GM12878 (cell line): ENCODE results near the gene SF1. TPM values are rescaled to one million over a fixed set of nuclear protein-coding genes. Genes with fewer than 3 reads are reported as not detected.

Experiments used
- ATAC-seq: fragments of 200-7000 bp; cut with Tn5 transposase; 3 replicates; pipeline ENCODE4 v1.9.1; 2020; ENCODE audit warnings: mild to moderate bottlenecking, moderate library complexity
- BruUV-seq: library from RNA; stranded (reverse); fragments of 400-500 nt; replicated peaks from 2 replicates; lab custom pipeline; 2021; lab: Mats Ljungman, UMichigan
- CTCF ChIA-PET: fragments of 300-600 bp; sonication (Branson Sonifier 250); formaldehyde crosslinking; extraction: SDS; loops from one replicate; lab custom pipeline; 2021; ENCODE audit warnings: inconsistent platforms; lab: Yijun Ruan, JAX
- POLR2A ChIA-PET: fragments of 350-600 bp; formaldehyde crosslinking; extraction: SDS; loops from one replicate; lab custom pipeline; 2021; ENCODE audit warnings: inconsistent platforms; lab: Charles Lee
- RAD21 ChIA-PET: fragments of 300-600 bp; sonication (Branson Sonifier 250); formaldehyde crosslinking; loops from one replicate; lab custom pipeline; 2023; ENCODE audit warnings: antibody characterized with exemption; ENCODE audit not compliant: unreplicated experiment; lab: Charles Lee
- SMC1A ChIA-PET: fragments of 300-600 bp; sonication (Branson Sonifier 250); formaldehyde crosslinking; loops from one replicate; lab custom pipeline; 2023; ENCODE audit not compliant: unreplicated experiment, uncharacterized antibody; lab: Charles Lee
- DNase-seq: peaks from one replicate; pipeline ENCODE4 v3.0.0-alpha.2; 2011; ENCODE audit warnings: low read depth, low spot score
- FAIRE-seq: peaks from 3 replicates; lab custom pipeline; 2011; peaks lifted over from hg19 to GRCh38; lab: Jason Lieb, UNC
- H2AFZ ChIP-seq: 2 replicates; pipeline ENCODE4 v1.6.0; 2011; ENCODE audit warnings: low read depth, low read length, control low read depth; ENCODE audit not compliant: control insufficient read depth
- H3K27ac ChIP-seq: 2 replicates; pipeline ENCODE4 v1.5.1; 2011; ENCODE audit warnings: control low read depth; ENCODE audit not compliant: control insufficient read depth, insufficient read depth
- H3K27me3 ChIP-seq, 2 experiments: replicated peaks in 1 of 2; 2 replicates each; pipeline versions ENCODE4 v1.6.0 to v1.6.1; 2011; ENCODE audit warnings: low read length in 1 of 2; ENCODE audit not compliant: control insufficient read depth in 2 of 2, insufficient read depth in 2 of 2
- H3K36me3 ChIP-seq, 2 experiments: 2 replicates each; pipeline ENCODE4 v1.5.1; 2011; ENCODE audit warnings: low read length in 1 of 2; ENCODE audit not compliant: control insufficient read depth in 2 of 2, insufficient read depth in 2 of 2
- H3K4me1 ChIP-seq: 2 replicates; pipeline ENCODE4 v1.6.1; 2011; ENCODE audit warnings: mild to moderate bottlenecking, low read length, moderate library complexity, mixed read lengths; ENCODE audit not compliant: control insufficient read depth, insufficient read depth
- H3K4me2 ChIP-seq: 2 replicates; pipeline ENCODE4 v1.6.0; 2011; ENCODE audit warnings: control low read depth; ENCODE audit not compliant: control insufficient read depth, insufficient read depth
- H3K4me3 ChIP-seq: fragments of 200-600 bp; sonication (generic); 2 replicates; pipeline ENCODE4 v1.5.1; 2016
- H3K79me2 ChIP-seq: 2 replicates; pipeline ENCODE4 v1.6.0; 2011; ENCODE audit warnings: low read length; ENCODE audit not compliant: control insufficient read depth, insufficient read depth
- H3K9ac ChIP-seq: 2 replicates; pipeline ENCODE4 v1.8.0; 2011; ENCODE audit warnings: low read length, control low read depth, mixed read lengths; ENCODE audit not compliant: control insufficient read depth, insufficient read depth
- H3K9me3 ChIP-seq: replicated peaks from 3 replicates; pipeline ENCODE4 v1.5.1; 2011; ENCODE audit warnings: mild to moderate bottlenecking, low read length; ENCODE audit not compliant: control insufficient read depth, insufficient read depth
- H4K20me1 ChIP-seq: 2 replicates; pipeline ENCODE4 v1.6.0; 2011; ENCODE audit not compliant: control insufficient read depth, insufficient read depth
- IKZF1 ChIP-seq: fragments of 450-650 bp; conservative IDR thresholded peaks from 2 replicates; pipeline ENCODE4 v1.6.1; 2017; ENCODE audit warnings: antibody characterized with exemption, mild to moderate bottlenecking
- JUND ChIP-seq: IDR thresholded peaks from 2 replicates; pipeline ENCODE4 v1.6.1; 2012; ENCODE audit warnings: low read depth, mild to moderate bottlenecking, low read length, improper control_type of control experiment, moderate library complexity
- NR2F1 ChIP-seq: fragments of 450-650 bp; conservative IDR thresholded peaks from 2 replicates; pipeline ENCODE4 v1.6.1; 2017; ENCODE audit warnings: mild to moderate bottlenecking
- PML ChIP-seq: IDR thresholded peaks from 2 replicates; pipeline ENCODE4 v1.6.1; 2012; ENCODE audit warnings: low read length, inconsistent platforms
- RCOR1 ChIP-seq: conservative IDR thresholded peaks from 2 replicates; pipeline ENCODE4 v1.6.1; 2012; ENCODE audit warnings: low read depth, low read length, improper control_type of control experiment
- SREBF2 ChIP-seq: IDR thresholded peaks from 2 replicates; pipeline ENCODE4 v1.6.1; 2012; ENCODE audit warnings: mild to moderate bottlenecking, low read length
- YY1 ChIP-seq: IDR thresholded peaks from 2 replicates; pipeline ENCODE4 v1.6.1; 2011; ENCODE audit warnings: low read depth, mild to moderate bottlenecking, low read length
- WGBS: methylation state at CpG from one replicate; pipeline ENCODE4 v1.1.6; 2016; ENCODE audit warnings: low lambda C conversion rate; ENCODE audit not compliant: insufficient replicate concordance, insufficient coverage; ENCODE audit errors: missing lambda C conversion rate; 5-methylcytosine and 5-hydroxymethylcytosine counted together
- in situ Hi-C: fragments of 300-500 bp; cut with MboI; formaldehyde crosslinking; loops from 9 replicates; pipeline ENCODE4 v1.14.3; 2018; ENCODE audit warnings: mixed read lengths
- intact Hi-C: fragments of 100-400 bp; cut with micrococcal nuclease; formaldehyde crosslinking; loops from one replicate; pipeline ENCODE4 v1.14.2; 2022; ENCODE audit not compliant: unreplicated experiment
- polyA plus RNA-seq, 11 experiments: library from polyadenylated mRNA; depleted of rRNA in 4 of 11; unstranded in 6 of 11; stranded (reverse) in 5 of 11; fragments of >200 nt; fragmentation: Nextera tagmentation in 4 of 11; fragmentation: Illumina TruSeq in 1 of 11; extraction: Ambion mirVana in 4 of 11; extraction: Trizol in 1 of 11; gene quantifications; 1 replicate in 1 of 11; 2 replicates in 10 of 11; pipeline versions ENCODE4 v1.2.1 to v1.2.3, GENCODE V29; 2011 to 2016; ENCODE audit warnings: inconsistent platforms in 2 of 11, missing spikeins in 2 of 11, low read depth in 1 of 11
- total RNA-seq, 4 experiments: library from RNA; depleted of rRNA in 3 of 4; stranded (reverse); fragments of >200 nt in 3 of 4; fragmentation: Illumina TruSeq in 1 of 4; extraction: Trizol in 1 of 4; gene quantifications; 2 replicates each; pipeline versions ENCODE4 v1.2.1 to v1.2.3, GENCODE V29; 2013 to 2021
- TF ChIP-seq, protein P1 (sequence below): IDR thresholded peaks from 2 replicates; pipeline ENCODE4 v1.6.1; 2011; ENCODE audit warnings: low read depth, mild to moderate bottlenecking, low read length, moderate library complexity, borderline replicate concordance; ENCODE audit errors: extremely low read depth

SF1 gene
- total and polyA plus RNA-seq, 10 of the 15 experiments (the other 5 are each of a cell fraction or from before 2014, with no cell fraction given) = 13.6 to 337 (median 103) TPM

DNA sequence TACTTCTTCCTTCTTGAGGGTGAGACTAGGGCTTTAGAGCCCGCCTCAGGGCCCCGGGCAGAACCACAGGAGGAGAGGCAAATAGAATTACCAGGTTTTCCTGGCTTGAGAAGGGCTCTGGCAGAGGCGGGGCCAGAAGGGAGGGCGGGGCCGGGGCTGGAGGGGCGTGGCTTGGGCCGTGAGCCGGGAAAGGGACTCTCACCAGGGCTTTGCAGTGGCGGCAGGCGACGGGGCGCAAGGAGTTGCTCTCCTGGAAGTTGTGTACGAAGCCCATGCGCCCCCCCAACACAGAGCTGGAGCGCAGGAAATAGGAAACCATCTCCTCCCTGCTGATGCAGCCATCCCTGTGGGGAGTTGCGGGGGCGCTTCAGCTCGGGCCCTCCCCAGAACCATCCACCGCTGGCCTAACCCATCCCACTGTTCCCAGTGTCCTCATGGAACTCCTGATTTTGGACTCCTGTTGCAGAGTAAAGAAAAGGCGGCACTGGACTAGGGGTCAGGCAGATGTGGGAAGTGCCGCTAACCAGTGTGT is 48.4 kb downstream of the SF1 start:
- RAD21 ChIA-PET = no interaction called here
- no peak for FAIRE-seq
- TF ChIP-seq, protein P1, sequence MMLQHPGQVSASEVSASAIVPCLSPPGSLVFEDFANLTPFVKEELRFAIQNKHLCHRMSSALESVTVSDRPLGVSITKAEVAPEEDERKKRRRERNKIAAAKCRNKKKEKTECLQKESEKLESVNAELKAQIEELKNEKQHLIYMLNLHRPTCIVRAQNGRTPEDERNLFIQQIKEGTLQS = no peak
- no peak for TF ChIP-seq SREBF2
- no peak for TF ChIP-seq PML
- no peak for TF ChIP-seq JUND
- TF ChIP-seq YY1 = no peak
- no peak for TF ChIP-seq NR2F1
- no peak for TF ChIP-seq IKZF1
- no peak for TF ChIP-seq RCOR1

More for the DNA sequence above, 48.4 kb downstream of the SF1 start:
- intact Hi-C loops = no loop called here
- CTCF ChIA-PET = interaction anchor here (0.8 to 1.0 kb wide), 2 partner anchors 9 to 41 kb away, joined by 3 to 5 read pairs; no protein-coding TSS in a partner anchor
- H3K9me3 ChIP-seq = no peaks in the 10 kb centered on the region
- no TSS peak for BruUV-seq
- no peaks in the 10 kb centered on the region for H3K79me2 ChIP-seq
- H3K27ac ChIP-seq = no peak overlapping the region
- H3K27me3 ChIP-seq = no peaks in the 10 kb centered on the region
- H4K20me1 ChIP-seq = no peaks in the 10 kb centered on the region
- DNase-seq (no peak), ATAC-seq (peak; percentile 47)
- no peaks in the 10 kb centered on the region for H3K36me3 ChIP-seq
- WGBS = 64% methylated on average over 19 of the region's 21 CpGs
- no peak overlapping the region for H3K4me2 ChIP-seq
- no peaks in the 10 kb centered on the region for H3K4me1 ChIP-seq
- no peak overlapping the region for H3K4me3 ChIP-seq
- POLR2A ChIA-PET = no interaction called here
- no peak overlapping the region for H3K9ac ChIP-seq
- in situ Hi-C loops = no loop called here
- H2AFZ ChIP-seq = no peak overlapping the region
- SMC1A ChIA-PET = no interaction called here
